HG02763 (cell line): ENCODE measurements around the gene KCNIP3.

Experiments used
- ATAC-seq: cut with Tn5 transposase; IDR thresholded peaks from one replicate; pipeline ENCODE4 v1.9.1; 2021; ENCODE audit warnings: mild to moderate bottlenecking, moderate library complexity; ENCODE audit not compliant: unreplicated experiment

The KCNIP3 gene

DNA sequence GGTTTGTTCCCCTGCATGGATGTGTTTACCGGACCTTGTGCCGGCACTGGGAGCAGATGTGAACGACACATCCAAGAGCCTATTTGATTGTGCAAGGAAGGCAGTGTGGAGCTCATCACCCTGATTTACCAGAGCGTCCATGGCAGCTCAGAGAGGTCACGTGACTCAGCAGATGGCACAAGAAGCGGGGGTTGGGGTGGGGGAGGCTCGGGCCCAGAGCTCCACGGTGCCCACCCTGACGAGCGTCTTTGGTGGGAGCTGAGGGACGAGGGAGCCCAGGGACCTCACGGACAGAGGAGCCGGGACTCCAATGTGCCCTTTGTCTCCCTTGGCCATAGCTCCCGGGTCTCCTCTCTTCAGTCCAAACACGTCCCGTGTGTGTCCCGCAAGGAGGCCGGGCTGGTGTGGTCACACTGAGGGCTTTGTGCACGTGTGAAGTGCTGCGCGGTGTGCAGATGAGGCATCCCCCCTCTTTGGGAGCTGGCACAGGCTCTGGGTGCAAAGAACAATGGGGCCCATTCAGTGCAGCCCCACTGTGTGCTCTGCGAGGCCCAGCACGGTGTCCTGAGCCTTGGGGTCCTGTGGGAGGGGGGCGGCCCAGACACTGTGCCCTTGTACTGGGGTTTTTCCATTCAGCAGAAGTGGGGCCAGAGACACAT is 15.5 kb downstream of the KCNIP3 start:
- no peak for ATAC-seq

DNA sequence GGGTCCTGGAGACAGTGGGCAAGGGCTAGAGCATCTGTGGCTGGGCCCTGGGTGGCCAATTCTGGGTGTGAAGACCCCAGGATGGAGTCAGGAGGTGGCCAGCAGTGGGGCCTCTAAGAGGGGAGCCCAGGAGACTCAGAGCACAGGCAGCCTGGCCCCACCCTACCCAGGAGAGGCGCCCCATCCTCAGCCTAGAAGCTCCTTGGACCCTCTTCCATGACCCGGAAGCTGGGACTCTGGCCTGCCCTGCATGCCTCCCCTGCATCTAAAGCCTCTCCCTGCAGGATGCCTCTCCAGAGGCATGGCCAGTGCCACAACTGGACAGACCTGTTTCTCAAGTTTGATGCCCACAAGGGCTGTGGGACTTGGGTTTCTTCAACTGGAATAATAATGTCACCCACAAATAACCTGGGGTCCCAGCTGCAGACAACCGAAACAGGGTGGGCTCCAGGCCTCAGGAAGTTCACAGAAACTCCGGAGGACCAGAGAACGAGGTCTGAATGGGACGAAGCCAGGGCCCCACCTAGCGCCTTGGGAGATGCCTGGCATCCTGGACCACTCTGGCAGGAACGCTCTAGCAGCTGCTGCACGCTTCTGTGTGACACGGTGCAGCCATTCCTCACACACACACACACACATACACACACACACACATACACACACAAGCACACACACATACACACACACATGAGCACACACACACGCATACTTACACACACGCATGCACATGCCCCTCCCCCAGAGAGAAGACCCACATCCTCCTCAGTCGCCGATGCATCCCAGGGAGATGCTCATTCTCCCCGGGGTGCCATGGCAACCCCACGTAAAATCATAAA is 16.4 kb downstream of the KCNIP3 start:
- ATAC-seq: no peak

DNA sequence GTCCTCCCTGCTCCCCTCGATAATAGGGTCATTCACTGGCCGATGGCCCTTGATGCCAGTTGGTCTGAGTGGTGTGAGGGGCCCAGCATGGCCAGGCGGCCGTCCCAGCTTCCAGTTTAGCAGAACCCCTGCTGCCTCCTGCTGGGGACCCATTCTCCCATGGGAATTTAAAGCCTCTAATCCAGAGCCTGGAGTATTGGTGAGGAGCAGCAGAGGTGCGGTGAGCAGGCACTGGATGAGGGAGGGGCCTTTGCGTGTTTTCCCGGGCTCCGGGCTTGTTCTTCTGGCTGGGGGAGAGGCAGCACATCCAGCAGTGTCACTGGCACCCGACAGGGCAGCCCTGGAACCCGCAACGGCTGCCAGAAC is 17.4 kb downstream of the KCNIP3 start:
- no peak for ATAC-seq

GRCh38 chr2:95314964-95315611 is 17.9 kb downstream of the KCNIP3 start:
- no peak for ATAC-seq

GRCh38 chr2:95315801-95316411 is 18.8 kb downstream of the KCNIP3 start:
- ATAC-seq: no peak

GRCh38 chr2:95316466-95317122 is 19.4 kb downstream of the KCNIP3 start:
- no peak for ATAC-seq

GRCh38 chr2:95317123-95317500 is 20.0 kb downstream of the KCNIP3 start:
- no peak for ATAC-seq

- no peak for ATAC-seq
Measured at GRCh38 chr2:95317665-95318425, 20.7 kb downstream of the KCNIP3 start.

GRCh38 chr2:95318431-95319220 is 21.5 kb downstream of the KCNIP3 start:
- ATAC-seq: no peak

DNA sequence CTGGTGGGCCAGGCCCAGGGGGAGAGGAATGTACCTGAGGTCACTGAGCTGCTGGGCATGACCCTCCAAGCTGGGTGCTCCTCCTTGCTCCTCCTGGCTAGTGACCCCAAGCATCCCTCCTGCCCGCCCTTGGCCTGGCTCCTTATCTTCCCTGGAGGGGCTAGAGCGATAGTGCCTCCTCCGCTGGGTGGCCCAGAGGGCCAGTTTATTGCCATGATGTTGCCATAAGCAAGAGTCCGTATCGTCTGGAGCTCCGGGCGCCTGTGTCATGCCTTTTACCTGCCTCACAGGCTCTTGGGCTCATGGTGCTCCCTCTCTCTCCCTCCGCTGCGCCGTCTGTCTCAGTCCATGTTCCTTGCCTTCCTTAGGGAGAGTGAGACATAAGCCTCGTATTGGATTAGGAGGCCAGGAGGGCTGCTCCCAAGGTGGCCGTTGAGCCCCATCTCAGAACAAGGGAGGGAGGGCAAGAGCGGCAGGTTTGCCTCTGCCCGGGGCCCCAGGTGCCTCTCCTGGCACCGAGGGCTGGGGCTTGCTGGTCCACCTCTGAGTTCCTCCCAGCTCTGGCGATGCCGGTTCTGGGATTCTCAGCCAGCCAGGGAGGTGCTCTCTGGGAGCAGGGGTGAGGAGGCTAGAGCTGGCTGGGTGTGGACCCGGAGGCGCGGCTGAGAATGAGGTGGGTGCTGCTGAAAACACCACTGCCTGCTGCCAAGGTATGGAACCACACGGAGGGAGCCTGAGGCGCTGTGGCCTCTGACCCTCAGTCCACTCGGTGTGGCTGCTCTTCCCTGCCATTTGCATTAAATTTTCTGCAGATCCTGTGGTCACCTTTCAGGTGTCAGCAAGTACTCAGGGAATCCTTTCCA is 22.6 kb downstream of the KCNIP3 start:
- no peak for ATAC-seq

GRCh38 chr2:95320344-95320712 is 23.2 kb downstream of the KCNIP3 start:
- no peak for ATAC-seq

DNA sequence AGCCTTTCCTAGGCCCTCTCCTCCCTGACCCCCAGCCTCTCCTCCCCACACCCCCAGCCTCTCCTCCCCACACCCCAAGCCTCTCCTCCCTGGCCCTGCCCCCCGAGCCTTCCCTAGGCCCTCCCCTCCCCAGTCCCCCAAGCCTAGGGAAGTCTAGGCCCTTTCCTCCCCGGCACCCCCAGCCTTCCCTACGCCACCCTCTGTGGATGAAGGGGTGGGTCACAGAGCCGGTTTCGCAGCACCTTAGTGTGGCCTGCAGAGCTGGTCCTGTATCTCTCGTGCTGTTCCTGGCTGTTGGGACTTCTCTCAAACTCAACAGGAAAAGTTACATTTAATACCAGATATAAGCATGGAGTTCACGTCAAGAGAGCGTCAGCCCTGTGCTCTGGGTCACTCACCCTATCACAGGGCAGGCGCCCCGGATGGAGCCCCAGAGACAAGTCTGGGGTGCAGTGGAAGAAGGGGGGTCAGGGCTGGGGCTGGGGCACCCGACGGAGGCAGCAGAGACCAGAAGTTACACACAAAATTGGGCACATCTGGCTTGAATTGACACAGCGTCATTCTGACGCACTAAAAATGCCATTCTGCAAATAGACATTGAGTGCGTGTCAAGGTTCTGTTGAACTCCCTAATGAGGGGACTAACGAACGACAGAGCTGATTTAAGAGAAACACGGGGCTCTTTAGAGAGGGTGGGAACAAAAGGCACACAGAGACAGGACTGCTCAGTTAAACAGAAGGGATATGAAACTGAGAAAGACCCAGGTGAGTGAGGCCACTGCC is 24.0 kb downstream of the KCNIP3 start:
- ATAC-seq: no peak

GRCh38 chr2:95323347-95324155 is 26.4 kb downstream of the KCNIP3 start:
- ATAC-seq: no peak

- ATAC-seq: no peak
Measured at GRCh38 chr2:95325026-95325425, 27.9 kb downstream of the KCNIP3 start.

DNA sequence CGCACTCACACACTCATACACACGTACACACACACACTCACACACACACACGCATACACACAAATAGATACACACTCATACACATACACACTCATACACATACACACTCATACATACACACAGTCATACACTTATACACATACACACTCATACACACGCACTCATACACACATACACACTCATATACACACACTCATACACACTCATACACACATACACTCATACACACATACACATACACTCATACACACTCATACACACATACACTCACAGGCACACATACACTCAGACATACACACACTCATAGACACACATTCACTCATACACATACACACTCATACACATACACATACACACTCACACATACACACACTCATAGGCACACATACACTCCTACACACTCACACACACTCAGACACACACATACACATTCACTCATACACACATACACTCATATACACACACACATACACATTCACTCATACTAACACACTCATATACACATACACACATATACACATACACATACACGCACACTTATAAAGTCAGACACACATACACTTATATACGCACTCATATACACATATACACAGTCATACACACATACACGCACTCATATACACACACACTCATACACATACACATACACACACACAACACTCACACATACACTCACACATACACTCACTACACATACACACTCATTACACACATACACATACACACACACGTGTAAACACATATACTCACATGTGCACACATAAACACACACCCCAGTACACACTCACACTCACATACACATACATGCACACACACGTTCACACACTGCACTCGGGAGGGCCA is 28.7 kb downstream of the KCNIP3 start:
- no peak for ATAC-seq

GRCh38 chr2:95326433-95327140 is 29.4 kb downstream of the KCNIP3 start:
- no peak for ATAC-seq
